IPS DF 4.7 (cell line): ENCODE results near the gene PGRMC2.

ENCODE experiments used
- DNase-seq: peaks from one replicate; pipeline ENCODE4 v3.0.0-alpha.2; 2013; ENCODE audit warnings: low spot score; ENCODE audit errors: extremely low read depth

PGRMC2 gene, protein sequence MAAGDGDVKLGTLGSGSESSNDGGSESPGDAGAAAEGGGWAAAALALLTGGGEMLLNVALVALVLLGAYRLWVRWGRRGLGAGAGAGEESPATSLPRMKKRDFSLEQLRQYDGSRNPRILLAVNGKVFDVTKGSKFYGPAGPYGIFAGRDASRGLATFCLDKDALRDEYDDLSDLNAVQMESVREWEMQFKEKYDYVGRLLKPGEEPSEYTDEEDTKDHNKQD

DNA sequence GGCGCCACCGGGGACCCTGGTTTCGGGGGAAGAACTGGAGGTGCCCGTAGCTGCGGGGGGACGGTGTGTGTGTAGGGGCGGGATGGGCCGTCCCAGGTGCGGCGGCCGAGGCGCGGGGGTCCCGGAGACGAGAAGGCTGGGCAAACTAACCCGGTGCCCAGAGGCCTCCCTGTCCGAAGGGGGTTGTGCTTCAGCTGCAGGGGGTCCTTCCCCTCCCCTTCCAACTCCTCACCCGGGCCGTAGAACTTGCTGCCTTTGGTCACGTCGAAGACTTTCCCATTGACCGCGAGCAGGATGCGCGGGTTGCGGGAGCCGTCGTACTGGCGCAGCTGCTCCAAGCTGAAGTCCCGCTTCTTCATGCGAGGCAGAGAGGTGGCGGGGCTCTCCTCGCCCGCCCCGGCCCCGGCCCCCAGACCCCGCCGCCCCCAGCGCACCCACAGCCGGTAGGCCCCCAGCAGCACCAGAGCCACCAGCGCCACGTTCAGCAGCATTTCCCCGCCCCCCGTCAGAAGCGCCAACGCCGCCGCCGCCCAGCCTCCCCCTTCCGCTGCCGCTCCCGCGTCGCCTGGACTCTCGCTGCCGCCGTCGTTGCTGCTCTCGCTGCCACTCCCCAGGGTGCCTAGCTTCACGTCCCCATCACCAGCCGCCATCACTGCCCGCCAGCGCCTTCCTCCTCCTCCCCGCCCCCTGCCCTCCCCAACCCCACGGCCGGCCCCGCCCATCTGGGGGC, at the start of gene PGRMC2:
Gene PGRMC2 (minus strand): TSS at position 673 of the 730 bp plus-strand sequence. CDS start 23 bp downstream, at position 650.
- no peak for DNase-seq

DNA sequence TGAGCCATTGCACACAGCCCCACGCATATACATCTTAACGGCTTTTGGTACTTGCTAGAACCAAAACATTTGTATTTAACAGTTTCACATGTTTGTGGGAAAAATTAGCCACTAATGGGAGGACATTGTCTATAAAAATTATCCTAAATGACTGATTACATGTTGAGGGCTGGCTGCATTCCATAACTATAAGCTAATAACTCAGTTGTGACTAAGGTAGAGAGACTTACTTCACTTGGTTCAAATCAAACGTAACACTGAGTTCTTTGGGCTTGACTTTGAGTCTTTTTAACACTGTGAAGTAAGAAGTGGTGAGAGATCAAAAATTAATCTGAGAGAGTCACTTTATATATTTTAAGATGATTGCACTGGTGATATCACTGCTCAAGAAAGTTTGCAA, 47.9 kb upstream of the PGRMC2 start:
- no peak for DNase-seq

DNA sequence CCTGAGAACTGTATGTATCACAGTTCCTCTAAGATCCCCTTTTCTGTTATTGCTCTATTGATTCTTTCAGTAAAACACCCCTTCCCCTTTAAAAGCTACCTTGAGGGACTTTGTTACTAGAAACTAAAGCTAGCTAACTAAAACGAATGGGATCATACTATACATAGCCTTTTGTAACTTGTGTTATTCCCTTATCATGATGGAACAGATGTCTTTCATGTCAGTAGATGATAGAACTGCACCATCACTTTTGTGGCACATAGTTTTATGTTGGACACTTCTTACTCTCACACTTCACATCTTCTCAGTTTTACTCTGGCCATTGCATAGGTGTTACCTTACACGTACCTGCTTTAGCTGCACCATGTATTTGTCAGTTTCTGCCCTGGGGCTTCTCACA, 46.6 kb upstream of the PGRMC2 start:
- DNase-seq = no peak

DNA sequence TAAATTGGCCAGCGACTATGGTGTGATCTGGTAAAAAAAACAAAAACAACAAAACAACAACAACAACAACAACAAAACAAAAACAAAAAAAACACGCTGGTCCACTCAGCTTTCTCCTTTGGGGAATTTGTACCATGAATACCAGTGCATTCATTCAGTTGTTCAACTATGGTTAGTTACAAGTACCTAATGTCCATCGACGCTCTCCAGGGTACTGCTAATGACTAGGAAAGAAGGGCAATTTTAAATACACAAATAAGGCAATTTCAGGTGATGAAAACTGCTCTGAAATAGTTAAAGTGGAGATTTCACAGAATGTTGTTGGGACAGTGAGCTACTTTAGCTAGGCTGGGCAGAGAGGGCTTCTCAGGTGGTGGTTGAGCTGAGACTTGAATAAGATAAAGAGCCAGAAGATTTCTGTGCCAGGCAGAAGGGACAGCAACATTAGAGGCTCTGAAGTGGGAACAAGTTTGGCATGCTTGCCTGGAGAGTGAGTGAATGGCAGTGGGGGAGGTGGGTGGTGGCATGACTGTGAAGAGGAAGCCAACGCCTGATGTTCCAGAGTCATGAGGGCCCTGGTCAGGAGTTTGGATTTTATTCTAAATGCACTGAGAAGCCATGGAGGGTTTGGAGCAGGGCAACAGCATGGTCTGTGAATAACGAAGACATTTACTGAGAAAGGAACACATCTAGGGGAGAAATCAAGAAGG, 45.9 kb upstream of the PGRMC2 start:
- DNase-seq = no peak

DNA sequence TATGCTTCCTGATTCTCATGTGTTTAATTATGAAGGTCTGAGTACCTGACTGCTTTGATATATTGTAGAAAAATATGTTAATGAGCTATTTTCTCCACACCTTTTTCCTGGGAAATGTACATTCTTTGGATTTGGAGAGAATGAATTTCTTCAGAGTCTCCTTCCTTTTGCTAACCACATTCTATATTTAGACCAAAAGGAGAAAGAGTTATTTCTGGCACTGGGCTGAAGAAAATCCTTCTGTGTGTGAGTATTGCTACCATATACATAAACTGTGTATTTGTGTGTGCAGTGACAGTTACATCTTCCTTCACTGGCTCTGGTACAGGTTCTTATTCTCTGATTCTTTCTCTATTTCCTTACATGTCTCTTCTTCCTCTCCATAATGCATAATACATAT, 44.5 kb upstream of the PGRMC2 start:
- no peak for DNase-seq

DNA sequence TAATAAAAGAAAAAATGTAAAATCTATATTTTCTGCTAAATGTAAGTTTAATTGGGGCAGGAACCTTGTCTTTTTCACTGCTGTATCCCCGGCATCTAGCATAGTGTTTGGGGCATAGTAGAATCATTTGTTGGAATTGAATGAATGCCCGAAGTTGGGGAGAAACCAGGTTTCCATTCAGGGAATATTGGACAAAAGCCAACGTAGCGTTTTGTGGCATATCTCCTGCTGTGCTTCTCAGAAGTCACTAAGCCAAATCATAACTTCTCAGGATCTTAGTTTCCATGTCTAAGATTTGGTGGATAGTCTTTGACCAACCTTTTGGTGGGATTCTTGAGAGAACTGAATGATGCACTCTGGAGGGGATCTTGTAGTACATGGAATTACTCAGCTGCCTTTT, 42.0 kb upstream of the PGRMC2 start:
- DNase-seq = no peak

DNA sequence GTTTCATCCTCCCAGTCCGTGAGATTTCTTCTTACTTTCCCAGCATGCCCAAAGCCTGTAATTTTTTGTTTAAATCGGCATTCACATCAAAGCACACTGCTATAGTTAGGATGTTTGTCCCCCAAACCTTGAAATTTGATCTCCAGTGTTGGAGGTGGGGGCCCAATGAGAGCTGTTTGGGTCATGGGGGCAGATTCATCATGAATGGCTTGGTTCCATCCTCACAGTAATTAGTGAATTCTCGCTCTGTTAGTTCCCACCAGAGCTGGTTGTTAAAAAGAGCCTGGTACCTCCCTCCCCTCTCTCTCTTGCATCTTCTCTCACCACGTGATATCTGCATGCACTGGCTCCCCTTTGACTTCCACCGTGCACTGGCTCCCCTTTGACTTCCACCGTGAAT, 40.5 kb upstream of the PGRMC2 start:
- no peak for DNase-seq

DNA sequence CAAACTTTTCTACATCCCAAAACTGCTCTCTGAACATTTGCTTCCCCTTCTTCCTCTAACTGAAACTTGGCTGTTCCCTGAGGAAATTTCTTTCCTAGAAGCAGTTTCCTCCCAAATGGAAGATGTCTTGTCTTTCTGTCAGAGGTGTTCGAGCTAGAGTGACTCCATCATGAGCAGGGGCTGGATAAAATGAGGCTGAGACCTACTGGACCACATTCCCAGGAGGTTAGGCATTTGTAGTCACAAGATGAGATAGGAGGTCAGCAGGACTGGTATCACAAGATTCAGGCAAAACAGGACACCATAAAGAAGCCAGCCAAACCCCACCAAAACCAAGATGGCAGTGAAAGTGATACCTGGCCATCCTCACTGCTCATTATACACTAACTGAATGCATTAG, 35.8 kb upstream of the PGRMC2 start:
- DNase-seq = no peak

DNA sequence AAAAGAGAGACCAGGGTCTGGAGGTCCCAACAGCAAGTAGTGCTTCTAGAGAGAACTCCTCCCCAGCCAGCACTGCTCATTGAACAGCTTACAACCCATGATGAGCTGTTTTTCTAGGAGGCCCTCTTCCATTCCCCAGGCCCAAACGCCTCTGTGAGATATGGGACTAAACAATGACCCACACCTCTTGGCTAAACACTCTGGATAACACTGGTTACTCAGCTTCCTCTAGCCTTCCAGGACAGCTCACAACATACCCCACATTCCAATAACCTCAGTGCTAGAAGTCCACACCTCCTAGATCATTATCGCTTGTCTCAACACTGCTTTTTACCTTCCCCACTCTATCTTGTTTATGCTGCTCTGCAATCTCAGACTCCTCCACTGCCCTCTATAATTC, 35.4 kb upstream of the PGRMC2 start:
- DNase-seq = no peak

DNA sequence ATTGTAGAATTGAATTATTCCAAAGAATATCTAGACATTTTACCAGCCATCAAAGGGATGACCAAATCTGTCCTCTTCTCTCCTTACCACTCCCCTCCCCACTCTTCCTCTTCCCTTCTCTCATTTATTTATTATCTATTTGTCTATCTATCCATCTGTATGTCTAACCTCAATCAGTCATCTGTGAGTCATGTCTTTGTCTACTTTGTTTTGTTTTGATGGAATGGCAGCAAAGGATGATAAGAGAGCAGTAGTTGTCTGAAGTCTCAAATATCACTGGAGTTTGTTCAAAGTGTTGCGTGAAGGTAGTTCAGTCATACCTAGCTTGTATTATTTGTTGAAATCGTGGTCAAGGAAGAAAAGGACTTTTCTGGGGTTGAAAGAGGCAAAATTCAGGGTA, 34.7 kb upstream of the PGRMC2 start:
- DNase-seq = no peak

DNA sequence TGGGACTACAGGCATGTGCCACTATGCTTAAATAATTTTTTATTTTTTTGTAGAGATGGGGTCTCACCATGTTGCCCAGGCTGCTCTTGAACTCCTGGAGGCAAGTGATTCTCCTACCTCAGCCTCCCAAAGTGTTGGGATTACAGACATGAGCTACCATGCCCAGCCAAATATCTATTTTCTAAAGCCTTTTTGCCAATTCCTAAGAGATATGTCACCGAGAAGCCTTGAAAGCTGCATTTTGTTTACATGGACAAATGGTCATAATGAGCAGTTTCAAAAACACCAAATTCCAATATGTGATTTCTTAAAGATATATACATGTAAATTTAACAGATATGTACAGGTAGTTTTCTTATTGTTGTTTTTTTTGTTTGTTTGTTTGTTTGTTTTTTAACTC, 33.0 kb upstream of the PGRMC2 start:
- no peak for DNase-seq

DNA sequence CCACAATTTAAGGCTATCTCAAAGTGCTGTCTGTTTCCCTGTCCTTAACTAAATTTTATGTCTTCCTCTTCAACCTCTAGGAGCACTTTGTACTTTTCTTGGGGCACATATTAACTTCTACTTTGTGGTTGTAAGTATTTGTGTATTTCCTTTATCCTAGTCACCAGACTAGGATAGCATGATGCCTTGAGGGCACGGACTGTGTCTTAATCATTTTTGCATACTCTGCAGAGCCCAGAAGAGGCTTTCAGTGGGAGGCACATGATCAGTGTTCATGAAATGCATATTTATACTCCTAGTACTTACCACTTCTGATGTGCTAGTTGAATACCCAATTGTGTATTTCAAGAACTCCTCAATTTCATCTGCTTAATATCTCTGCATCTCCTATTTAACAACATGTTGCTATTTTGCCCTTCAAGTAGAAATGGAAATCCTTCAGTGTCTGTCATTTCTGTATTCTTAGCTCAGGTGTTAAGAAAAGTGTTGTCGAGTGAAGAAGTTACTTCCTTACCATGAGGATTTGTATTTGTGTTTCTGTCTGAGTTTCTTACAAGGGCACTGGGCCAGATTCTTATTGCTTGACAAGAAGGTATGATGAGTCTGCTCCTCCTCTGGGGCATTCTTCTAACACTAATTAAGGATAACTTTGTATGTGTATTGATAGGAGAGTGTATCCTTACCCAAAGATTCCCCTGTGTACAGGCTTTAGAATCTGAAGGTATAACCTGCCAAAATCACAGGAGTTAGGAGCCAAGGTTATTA, 28.3 kb upstream of the PGRMC2 start:
- DNase-seq = no peak

DNA sequence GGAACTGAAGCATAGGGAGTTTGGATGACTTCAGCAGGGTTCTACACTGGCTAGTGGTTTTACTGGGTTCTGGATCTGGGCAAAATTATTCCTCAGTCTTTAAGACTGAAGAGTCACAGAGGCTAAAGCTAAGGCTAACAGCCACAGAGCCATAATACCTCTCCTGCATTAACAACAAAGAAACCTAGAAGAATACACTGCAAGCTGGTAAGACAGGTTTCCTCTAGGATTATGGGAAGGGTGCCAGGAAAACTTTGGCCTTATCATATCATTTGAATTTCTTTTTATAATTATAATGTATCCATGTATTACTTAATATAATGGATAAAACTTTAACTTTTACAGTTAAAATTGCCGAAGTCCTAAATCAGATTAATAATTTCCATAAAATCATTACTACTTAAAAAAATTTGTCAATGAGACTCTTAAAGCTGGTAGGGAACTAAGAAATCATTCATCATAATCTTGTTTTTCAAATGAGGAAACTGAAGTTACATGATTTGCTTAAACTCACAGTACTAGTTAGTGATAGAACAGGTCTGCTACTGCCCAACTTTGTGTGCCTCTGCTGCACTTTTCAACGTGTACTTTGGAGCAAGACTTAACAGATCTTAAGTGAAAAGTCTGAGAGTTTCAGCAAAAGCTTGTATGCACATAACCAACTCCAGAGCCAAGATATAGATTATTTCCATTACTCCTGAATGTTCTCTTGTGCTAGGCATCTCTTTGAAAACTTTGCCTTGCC, 24.2 kb upstream of the PGRMC2 start:
- no peak for DNase-seq

DNA sequence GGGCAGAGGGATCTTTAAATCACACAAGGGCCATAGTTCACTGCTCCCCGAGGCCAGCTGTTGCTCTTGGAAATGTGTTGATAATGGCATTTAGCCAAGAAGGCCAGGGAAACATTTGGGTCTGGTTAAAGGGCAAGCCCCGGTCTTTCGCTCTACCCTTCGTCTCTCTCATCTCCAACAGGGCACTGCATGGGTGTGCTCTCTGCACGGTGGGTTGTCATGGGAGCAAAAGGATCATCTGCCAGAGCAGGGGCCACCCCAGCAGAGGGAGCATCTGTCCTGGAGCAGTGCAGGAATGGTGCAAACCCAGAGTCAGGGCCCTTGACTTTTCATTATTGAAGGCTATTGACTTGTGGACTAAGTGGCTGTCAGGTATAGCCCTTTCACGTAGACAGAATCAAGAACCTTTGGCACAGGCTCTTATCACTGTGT, 22.7 kb upstream of the PGRMC2 start:
- DNase-seq = no peak

DNA sequence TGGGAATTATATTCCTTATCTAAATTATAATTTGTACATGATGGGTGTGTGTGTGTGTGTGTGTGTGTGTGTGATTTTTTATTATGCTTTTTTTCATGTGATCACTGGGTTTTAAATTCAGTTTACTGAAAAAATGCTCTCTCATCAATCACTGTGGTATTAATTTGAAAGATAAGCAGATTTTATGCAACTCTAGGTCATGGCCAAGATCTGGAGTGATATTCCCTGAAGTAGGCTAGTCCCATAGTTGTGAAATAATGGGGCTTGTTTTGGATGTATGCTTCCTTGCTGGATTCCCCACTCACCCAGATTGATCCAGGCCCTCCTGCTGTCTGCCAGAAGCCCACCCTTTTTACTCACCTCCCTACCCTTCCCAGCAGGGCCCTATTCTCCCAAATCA, 22.0 kb upstream of the PGRMC2 start:
- DNase-seq = no peak

DNA sequence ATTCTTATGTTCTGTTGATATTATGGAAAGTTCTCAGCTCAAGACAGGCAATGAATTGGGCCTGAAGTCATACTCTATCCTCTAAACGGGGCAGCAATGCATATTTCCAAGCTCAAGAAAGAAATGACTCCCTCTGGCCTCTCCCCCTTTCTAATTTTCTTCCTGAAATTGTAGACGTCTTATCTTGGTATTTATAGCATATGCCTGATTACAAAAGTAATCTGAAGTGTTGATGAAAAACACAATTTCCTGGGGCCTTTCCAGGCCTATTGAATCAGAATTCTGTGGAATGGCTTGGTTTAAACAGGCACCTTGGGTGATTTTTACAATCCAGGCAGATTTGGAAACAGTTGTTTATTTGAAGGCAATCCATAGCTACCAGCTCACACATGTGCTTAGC, 21.4 kb upstream of the PGRMC2 start:
- DNase-seq = no peak

DNA sequence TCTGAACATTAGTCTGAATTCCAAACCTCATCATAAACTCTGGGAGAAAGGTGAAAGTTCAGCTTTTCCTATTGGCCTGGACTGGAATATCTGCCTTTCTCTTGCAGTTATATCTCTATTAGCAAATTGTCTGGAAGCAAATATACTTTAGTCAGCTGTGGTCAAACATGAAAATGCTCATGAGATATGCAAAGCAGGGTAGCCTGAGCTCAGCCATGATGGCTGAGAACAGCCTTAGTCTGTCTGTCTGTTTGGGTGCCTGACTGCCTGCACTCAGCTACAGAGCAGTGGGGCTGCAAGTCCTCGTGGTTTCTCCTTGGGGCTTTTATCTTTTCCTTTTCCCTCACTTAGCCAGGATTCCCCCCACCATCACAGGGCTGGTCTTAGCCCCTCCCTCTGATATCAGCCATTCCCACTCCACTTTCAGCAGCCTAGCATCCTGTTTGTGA, 19.5 kb upstream of the PGRMC2 start:
- no peak for DNase-seq

DNA sequence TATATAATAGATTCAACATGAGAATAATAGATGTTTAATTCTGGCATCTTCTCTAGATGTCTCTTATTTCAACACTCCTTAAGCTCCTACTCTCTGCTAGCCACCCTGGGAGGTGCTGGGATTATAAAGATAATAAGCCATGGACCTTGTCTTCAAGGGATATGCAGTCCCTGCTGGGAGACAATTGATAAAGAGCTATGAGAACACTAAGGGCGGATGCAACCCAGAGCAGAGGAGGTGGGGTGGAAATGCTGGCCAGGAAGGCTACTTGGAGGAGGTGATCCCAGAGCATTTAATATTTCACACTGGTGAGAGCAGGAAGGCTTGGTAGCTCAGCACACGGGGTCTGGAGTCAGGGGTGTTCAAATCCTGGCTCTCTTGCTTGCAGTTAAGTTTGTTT, 18.3 kb upstream of the PGRMC2 start:
- no peak for DNase-seq

DNA sequence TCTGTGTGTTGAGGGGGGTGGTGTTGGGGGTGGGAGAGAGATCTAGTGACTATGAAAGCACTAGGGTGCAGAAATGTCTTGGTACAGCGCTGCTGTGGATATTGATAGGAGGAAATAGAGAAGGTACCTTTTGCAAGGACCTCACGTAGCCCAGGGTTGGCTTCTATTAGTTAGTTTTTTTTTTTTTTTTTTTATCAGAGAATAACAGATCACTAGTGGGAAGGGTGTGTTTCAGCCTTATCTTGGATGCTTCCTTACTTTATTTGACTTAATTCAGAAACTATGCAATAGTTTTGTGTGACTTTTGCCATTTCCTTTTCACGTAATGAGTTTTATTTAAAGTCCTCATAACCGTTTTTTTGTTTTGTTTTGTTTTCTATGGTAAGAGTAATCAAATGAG, 16.4 kb upstream of the PGRMC2 start:
- DNase-seq = no peak

DNA sequence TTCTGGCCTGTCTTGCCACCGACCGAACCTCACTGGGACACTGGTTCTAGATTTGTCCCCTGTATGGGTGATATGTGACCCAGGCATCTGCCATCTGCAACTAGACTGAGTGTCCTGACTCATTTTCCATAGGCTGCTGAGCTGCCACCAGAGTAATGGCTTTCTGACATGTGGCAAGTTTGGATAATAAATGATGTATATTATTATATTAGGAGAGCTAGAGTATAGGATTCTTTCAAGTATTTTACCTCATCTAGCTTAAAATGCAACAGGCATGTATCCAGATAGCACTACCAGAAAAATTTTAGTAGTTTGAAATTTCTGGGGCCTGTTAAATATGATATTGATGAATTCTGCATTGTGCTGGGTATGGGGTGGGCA, 15.8 kb upstream of the PGRMC2 start:
- no peak for DNase-seq

DNA sequence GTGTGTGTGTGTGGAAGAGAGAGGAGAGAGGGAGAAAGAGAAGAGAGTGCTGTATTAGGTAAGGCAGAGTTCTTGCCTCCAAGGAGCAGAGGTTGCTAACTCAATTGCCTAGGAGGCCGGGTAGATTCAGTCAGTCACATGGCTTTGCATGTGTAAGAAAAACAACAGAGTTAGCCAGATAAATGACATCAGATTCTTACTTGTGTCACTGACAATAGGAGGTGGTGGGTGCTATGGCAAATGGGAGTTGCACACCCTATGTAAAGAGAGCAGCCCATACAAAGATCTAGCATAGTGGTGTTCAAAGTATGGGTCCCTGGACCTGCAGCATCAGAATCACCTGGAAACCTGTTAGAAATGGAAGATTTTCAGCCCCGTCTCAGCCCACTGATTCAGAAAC, 14.4 kb upstream of the PGRMC2 start:
- no peak for DNase-seq
